ENCODE measurements around the gene WDFY4.

WDFY4 gene

DNA sequence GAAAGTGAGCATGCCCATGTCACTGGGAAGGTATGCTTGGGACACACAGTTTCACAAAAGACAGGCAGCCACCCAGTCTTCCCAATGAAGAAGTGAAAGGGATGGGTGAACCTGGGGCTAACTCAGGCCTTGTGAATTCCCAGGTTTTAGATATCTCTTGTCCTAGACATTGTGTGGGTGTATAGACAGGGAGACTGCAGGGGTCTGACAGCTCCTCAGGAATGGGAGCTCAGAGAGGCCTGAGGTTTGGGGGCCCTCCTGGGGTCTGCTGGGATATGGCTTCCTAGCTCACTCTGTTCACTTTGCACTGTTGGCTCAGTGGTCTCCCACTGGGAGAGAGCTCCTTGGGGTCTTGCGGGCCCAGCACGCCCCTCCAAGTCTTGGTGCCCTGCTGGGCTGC lies 47.0 kb downstream of the WDFY4 start:
- no peaks in the 10 kb centered on the region for H3K36me3 ChIP-seq (ENCODE audit: control insufficient read depth, insufficient read depth, low read length)
- H3K27me3 ChIP-seq (ENCODE audit: control insufficient read depth, insufficient read depth, low read length): no peaks in the 10 kb centered on the region

DNA sequence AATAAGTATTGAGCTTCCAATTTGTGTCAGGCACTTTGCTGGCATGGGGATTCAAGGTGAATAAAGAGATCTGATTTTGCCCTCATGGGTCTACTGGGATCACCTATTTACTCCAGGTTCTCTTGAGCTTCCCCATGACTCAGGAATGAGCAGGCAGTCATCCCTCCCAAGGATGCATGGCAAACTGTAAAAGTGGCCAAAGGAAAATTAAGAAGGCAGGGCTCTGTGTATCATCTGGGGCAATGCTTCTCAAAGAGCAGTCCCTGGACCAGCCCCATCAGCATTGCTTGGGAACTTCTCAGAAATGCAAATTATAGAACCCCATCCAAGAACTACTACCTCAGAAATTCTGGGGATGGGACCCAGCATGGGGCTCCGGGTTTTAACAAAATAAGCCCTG lies 48.7 kb downstream of the WDFY4 start:
- H3K36me3 ChIP-seq (ENCODE audit: control insufficient read depth, insufficient read depth, low read length): no peaks in the 10 kb centered on the region
- H3K27ac ChIP-seq (ENCODE audit: low read depth, low read length): no peak overlapping the region

More for the DNA sequence above, 47.0 kb downstream of the WDFY4 start:
- Histone ChIP-seq H3K9ac (ENCODE audit: low read length) (no peak overlapping the region), H3K4me3 (ENCODE audit: low read length) (no peak overlapping the region), H3K4me1 (ENCODE audit: control insufficient read depth, insufficient read depth, low read length) (no peaks in the 10 kb centered on the region), H3K27ac (ENCODE audit: low read depth, low read length) (no peak overlapping the region)

DNA sequence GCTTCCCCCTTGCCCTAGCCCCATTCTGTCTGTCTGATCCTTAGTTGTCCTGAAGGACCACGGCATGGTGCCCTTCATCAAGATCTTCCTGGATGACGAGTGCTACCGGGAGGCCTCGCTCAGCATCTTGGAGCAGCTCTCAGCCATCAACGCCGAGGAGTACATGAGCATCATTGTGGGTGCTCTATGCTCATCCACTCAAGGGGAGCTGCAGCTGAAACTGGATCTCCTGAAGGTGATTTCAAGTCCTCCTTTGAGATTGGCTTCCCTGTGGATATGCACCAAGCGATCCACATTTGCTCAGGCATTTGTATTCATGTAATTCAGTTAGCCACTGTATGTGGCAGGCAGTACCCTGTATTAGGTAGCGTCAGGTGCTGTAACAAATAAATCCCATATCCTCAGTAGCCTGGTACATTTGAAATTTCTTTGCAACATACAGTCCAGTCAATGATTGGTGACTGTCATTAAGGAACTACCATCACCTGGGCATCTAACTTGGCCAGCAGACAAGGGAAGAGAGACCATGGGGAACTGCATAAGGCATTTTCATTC lies 51.2 kb downstream of the WDFY4 start:
- H3K36me3 ChIP-seq (ENCODE audit: control insufficient read depth, insufficient read depth, low read length): no peaks in the 10 kb centered on the region
- H3K27ac ChIP-seq (ENCODE audit: low read depth, low read length): no peak overlapping the region

More for the DNA sequence above, 48.7 kb downstream of the WDFY4 start:
- no peak overlapping the region for H3K9ac ChIP-seq (ENCODE audit: low read length)
- no peaks in the 10 kb centered on the region for H3K4me1 ChIP-seq (ENCODE audit: control insufficient read depth, insufficient read depth, low read length)
- H3K4me3 ChIP-seq (ENCODE audit: low read length): no peak overlapping the region
- no peaks in the 10 kb centered on the region for H3K27me3 ChIP-seq (ENCODE audit: control insufficient read depth, insufficient read depth, low read length)

DNA sequence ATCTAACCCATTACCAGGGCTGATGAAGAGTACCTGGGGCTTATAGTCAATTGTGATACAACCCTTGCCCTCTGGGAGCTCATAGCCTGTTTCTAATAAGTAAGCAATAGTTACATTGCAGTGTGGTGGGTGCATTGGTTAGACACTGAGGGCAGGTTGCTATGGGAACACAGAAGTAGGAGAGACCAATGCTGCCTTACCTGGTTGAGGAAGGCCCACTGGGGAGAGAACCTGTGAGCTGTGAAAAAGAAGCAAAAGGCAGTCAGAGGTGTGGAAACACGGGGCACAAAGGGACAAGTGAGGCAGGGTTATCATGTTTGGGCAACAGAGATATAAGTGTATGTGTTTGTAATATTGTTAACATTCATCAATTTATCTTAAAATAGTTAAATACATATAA lies 51.9 kb downstream of the WDFY4 start:
- Histone ChIP-seq H3K27ac (ENCODE audit: low read depth, low read length) (no peak overlapping the region), H3K4me3 (ENCODE audit: low read length) (no peak overlapping the region), H3K9ac (ENCODE audit: low read length) (no peak overlapping the region), H3K4me1 (ENCODE audit: control insufficient read depth, insufficient read depth, low read length) (no peaks in the 10 kb centered on the region), H3K27me3 (ENCODE audit: control insufficient read depth, insufficient read depth, low read length) (no peaks in the 10 kb centered on the region), H3K36me3 (ENCODE audit: control insufficient read depth, insufficient read depth, low read length) (no peaks in the 10 kb centered on the region)

More for the DNA sequence above, 51.2 kb downstream of the WDFY4 start:
- no peak overlapping the region for H3K4me3 ChIP-seq (ENCODE audit: low read length)
- no peak overlapping the region for H3K9ac ChIP-seq (ENCODE audit: low read length)
- no peaks in the 10 kb centered on the region for H3K27me3 ChIP-seq (ENCODE audit: control insufficient read depth, insufficient read depth, low read length)
- H3K4me1 ChIP-seq (ENCODE audit: control insufficient read depth, insufficient read depth, low read length): no peaks in the 10 kb centered on the region

DNA sequence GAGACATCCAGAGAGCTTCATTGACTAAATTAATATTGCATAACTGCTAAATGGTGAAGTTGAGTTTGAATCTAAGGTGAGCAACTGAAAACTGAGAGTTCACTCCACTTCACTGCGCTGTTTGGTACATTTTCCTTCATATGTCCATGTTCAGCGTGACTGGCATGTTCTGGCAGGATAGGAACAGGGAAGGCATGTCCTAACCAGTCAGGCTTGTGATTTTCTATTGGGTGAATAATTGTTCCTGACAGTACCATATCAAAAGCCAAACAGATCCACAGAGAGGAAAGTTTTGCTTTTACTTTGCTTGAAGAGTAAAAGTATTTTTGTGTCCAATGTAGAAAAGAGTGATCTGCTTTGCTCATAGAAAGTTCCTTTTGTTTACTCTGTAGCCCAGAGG lies 53.2 kb downstream of the WDFY4 start:
- no peak overlapping the region for H3K27ac ChIP-seq (ENCODE audit: low read depth, low read length)
- no peaks in the 10 kb centered on the region for H3K4me1 ChIP-seq (ENCODE audit: control insufficient read depth, insufficient read depth, low read length)
- no peaks in the 10 kb centered on the region for H3K36me3 ChIP-seq (ENCODE audit: control insufficient read depth, insufficient read depth, low read length)
- no peaks in the 10 kb centered on the region for H3K27me3 ChIP-seq (ENCODE audit: control insufficient read depth, insufficient read depth, low read length)
- H3K4me3 ChIP-seq (ENCODE audit: low read length): no peak overlapping the region
- H3K9ac ChIP-seq (ENCODE audit: low read length): no peak overlapping the region

DNA sequence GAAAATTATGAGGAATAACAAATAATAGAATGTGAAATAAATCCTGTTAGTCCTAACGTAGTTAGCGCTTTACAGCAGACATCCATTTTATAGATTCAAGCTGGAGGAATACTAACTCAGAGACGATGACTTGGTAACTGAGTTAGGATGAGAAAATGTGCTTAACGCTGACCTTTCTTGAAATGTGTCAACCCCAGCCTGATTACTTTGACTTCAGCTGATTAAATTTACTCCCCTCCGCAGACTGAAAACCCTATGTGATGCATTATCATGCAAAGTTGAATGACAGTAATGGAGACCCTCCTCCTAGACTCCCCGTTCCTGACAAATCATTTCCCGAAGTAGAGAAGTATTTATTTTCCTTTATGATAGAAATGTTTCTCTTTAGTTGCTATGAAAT lies 54.5 kb downstream of the WDFY4 start:
- Histone ChIP-seq H3K27me3 (ENCODE audit: control insufficient read depth, insufficient read depth, low read length) (no peaks in the 10 kb centered on the region), H3K36me3 (ENCODE audit: control insufficient read depth, insufficient read depth, low read length) (no peaks in the 10 kb centered on the region), H3K4me3 (ENCODE audit: low read length) (no peak overlapping the region), H3K4me1 (ENCODE audit: control insufficient read depth, insufficient read depth, low read length) (no peaks in the 10 kb centered on the region), H3K27ac (ENCODE audit: low read depth, low read length) (no peak overlapping the region), H3K9ac (ENCODE audit: low read length) (no peak overlapping the region)

DNA sequence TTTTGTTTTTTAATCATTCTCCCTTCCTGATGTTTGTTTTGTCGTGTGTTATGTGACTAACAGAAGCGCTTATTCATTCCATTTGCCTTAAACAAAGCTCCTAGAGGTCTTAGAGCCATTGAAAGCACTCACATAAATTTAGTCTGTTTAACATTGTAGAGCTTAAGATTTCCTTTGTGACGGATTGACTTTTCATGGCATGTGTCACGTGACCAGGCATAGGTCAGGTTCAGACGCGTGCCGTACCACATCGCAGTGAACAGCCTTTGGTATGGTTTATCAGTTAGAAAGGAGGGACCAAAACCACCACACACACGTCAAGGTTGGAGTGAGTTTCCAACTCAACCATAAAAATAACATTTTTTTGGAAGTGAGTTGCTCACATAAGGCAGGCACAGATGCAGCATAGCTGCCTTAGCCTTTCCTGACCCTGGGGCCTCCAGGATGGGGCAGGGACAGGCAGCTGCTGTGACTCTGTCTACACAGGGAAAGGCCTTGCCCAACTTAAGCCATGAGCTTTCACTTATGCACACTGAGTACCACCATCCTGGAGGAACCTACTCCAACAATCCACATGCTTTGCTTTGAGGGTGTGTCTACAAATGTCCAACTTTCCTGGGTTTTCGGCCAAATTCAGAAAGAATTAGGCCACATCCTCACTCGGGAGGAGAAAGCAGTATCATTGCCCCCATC lies 55.5 kb downstream of the WDFY4 start:
- Histone ChIP-seq H3K27me3 (ENCODE audit: control insufficient read depth, insufficient read depth, low read length) (no peaks in the 10 kb centered on the region), H3K27ac (ENCODE audit: low read depth, low read length) (no peak overlapping the region), H3K4me1 (ENCODE audit: control insufficient read depth, insufficient read depth, low read length) (no peaks in the 10 kb centered on the region), H3K9ac (ENCODE audit: low read length) (no peak overlapping the region), H3K4me3 (ENCODE audit: low read length) (no peak overlapping the region), H3K36me3 (ENCODE audit: control insufficient read depth, insufficient read depth, low read length) (no peaks in the 10 kb centered on the region)

DNA sequence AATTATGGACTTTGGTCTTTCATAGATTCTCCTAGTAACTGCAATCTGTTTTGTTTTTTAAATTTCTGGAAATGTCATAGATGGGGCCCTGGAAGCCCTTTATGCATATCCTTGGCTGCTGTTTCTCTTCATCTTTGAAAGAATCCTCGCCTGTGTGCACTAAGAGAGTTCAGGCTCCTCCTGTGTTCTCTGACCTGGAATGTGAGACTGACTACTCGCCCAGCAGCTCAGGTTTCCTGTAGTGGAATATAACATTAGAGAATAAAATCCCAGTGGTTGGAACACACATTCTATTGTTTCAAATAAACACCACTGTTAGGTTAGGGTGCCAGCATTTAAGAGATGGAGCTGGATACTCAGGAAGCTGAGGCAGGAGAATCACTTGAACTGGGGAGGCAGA lies 56.3 kb downstream of the WDFY4 start:
- no peaks in the 10 kb centered on the region for H3K36me3 ChIP-seq (ENCODE audit: control insufficient read depth, insufficient read depth, low read length)
- H3K27me3 ChIP-seq (ENCODE audit: control insufficient read depth, insufficient read depth, low read length): no peaks in the 10 kb centered on the region
- H3K4me1 ChIP-seq (ENCODE audit: control insufficient read depth, insufficient read depth, low read length): no peaks in the 10 kb centered on the region
- no peak overlapping the region for H3K27ac ChIP-seq (ENCODE audit: low read depth, low read length)
- no peak overlapping the region for H3K4me3 ChIP-seq (ENCODE audit: low read length)
- H3K9ac ChIP-seq (ENCODE audit: low read length): no peak overlapping the region

DNA sequence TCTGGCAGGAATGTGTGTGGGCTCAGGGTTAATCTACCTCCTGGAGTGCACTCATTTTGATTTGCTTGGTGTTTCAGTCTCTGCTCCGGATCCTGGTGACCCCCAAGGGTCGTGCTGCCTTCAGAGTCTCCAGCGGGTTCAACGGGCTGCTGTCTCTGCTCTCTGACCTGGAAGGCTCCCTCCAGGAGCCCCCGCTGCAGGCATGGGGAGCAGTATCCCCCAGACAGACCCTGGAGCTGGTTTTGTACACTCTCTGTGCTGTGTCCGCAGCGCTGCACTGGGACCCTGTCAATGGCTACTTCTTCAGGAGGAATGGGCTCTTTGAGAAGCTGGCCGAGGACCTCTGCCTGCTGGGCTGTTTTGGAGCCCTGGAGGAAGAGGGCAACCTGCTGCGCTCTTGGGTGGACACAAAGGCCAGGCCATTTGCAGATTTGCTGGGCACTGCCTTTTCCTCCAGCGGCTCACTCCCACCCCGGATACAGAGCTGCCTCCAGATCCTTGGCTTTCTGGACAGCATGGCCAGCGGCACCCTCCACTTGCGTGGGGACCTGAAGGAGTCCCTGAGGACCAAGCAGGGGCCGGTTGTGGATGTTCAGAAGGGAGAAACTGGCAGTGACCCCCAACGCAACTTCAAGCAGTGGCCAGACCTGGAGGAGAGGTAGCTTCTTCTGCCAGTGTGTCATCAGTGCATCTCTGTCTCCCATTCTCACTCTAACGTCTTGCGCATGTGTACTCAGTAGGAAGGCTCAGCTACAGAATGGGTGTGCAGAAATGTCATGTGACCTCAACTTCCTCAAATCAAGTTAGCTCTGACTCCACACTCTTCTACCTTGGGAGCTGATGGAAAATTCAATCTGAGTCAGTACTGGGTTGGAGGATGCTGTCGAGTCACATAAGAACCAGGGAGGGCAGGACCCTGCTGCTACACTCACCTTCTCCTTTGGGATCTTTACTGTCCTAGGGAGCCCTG lies 58.5 kb downstream of the WDFY4 start:
- H3K27ac ChIP-seq (ENCODE audit: low read depth, low read length): no peak overlapping the region
- no peaks in the 10 kb centered on the region for H3K4me1 ChIP-seq (ENCODE audit: control insufficient read depth, insufficient read depth, low read length)
- no peak overlapping the region for H3K9ac ChIP-seq (ENCODE audit: low read length)
- no peaks in the 10 kb centered on the region for H3K27me3 ChIP-seq (ENCODE audit: control insufficient read depth, insufficient read depth, low read length)
- H3K4me3 ChIP-seq (ENCODE audit: low read length): no peak overlapping the region
- no peaks in the 10 kb centered on the region for H3K36me3 ChIP-seq (ENCODE audit: control insufficient read depth, insufficient read depth, low read length)

DNA sequence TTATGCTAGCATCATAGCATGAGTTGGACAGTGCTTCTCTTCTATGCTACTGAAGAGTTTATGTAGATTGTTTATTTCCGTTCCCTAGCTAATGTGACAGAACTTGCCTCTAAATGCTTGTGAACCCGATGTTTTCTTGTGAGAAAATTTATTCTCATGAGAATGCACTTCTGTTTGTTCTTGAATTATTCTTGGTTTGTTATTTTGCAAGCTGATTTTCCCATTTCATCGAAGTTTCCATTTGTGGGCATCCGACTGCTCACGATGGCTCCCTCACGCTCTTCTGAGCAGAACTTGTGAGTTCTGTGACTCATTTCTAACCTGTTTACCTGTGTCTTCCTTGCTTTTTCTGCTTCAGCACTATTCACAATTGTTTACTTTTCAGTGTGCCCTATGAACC lies 59.9 kb downstream of the WDFY4 start:
- Histone ChIP-seq H3K4me1 (ENCODE audit: control insufficient read depth, insufficient read depth, low read length) (no peaks in the 10 kb centered on the region), H3K9ac (ENCODE audit: low read length) (no peak overlapping the region), H3K36me3 (ENCODE audit: control insufficient read depth, insufficient read depth, low read length) (no peaks in the 10 kb centered on the region), H3K27me3 (ENCODE audit: control insufficient read depth, insufficient read depth, low read length) (no peaks in the 10 kb centered on the region), H3K27ac (ENCODE audit: low read depth, low read length) (no peak overlapping the region), H3K4me3 (ENCODE audit: low read length) (no peak overlapping the region)

DNA sequence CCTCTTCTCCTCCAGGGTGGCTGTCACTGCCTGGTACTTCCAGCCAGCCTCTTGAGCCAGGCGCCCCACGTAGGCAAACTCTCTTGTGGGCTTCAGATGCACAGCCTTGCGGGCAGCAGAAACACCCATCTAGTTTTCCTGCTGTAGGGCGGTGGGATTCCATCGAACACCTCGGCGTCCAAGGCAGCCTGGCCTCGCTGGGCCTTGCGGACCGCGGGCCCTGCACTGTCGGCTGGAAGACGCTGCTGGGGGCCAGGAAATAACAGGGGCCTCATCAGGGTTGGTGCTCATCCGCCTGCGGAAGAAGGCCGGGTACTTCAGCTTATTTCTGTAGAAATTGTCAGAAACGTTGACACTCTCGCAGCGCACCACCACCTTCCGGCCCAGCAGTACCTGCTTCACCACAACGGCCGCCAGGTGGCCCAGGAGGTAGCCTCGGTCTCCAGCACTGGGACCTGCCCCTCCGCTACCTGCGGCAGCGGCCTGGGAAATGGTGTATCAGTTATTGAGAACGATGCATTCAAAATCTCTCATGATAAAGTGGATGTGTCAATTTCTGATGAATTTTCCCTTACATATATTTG lies 61.1 kb downstream of the WDFY4 start:
- Histone ChIP-seq H3K9ac (ENCODE audit: low read length) (no peak overlapping the region), H3K27me3 (ENCODE audit: control insufficient read depth, insufficient read depth, low read length) (no peaks in the 10 kb centered on the region), H3K27ac (ENCODE audit: low read depth, low read length) (no peak overlapping the region), H3K4me3 (ENCODE audit: low read length) (no peak overlapping the region), H3K36me3 (ENCODE audit: control insufficient read depth, insufficient read depth, low read length) (no peaks in the 10 kb centered on the region), H3K4me1 (ENCODE audit: control insufficient read depth, insufficient read depth, low read length) (no peaks in the 10 kb centered on the region)

DNA sequence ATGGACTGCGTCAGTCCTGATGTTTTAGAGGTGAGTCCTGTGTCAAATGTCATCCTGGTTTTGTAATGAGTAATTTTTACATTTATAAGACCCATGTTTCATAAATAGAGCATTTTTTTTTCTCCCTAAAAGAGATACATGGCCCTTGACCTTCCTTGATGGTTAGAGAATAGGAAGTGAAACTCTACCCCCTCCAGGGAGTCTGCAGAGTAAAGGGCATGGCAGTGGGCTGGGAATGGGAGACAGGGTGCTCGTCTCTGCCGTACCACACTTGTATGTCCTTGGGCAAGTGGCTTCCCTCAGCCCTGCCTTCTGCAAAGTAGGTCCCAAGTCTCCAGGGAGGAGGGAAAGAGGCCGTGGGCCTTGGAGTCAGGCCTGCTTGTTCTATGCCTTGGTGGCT lies 63.9 kb downstream of the WDFY4 start:
- Histone ChIP-seq H3K36me3 (ENCODE audit: control insufficient read depth, insufficient read depth, low read length) (no peaks in the 10 kb centered on the region), H3K4me1 (ENCODE audit: control insufficient read depth, insufficient read depth, low read length) (no peaks in the 10 kb centered on the region), H3K9ac (ENCODE audit: low read length) (no peak overlapping the region), H3K27ac (ENCODE audit: low read depth, low read length) (no peak overlapping the region), H3K27me3 (ENCODE audit: control insufficient read depth, insufficient read depth, low read length) (no peaks in the 10 kb centered on the region), H3K4me3 (ENCODE audit: low read length) (no peak overlapping the region)
